IPS DF 4.7 (cell line): Measurements from ENCODE around the gene MPL.
"Not testable (repeated sequence)": the region's sequence is repeated elsewhere in the genome, so short reads cannot be mapped to it uniquely, and the experiment has no call there.

ENCODE experiments used
- DNase-seq: peaks from one replicate; pipeline ENCODE4 v3.0.0-alpha.2; 2013; ENCODE audit warnings: low spot score; ENCODE audit errors: extremely low read depth

The MPL gene

DNA sequence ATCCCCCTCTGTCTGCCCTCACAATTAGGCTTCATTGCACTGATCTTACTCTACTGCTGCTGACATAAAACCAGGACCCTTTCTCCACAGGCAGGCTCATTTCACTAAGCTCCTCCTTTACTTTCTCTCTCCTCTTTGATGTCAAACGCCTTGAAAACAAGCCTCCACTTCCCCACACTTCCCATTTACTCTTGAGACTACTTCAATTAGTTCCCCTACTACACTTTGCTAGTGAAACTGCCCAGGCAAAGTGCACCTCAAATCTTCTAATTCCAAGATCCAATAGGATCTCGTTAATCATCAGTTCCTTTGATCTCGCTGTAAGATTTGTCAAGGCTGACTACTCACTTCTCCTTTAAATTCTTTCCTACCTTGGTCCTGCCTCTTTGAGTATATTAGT lies 15.3 kb downstream of the MPL start:
- DNase-seq, result no peak

GRCh38 chr1:43354471-43354870 lies 16.9 kb downstream of the MPL start:
- no peak for DNase-seq

DNA sequence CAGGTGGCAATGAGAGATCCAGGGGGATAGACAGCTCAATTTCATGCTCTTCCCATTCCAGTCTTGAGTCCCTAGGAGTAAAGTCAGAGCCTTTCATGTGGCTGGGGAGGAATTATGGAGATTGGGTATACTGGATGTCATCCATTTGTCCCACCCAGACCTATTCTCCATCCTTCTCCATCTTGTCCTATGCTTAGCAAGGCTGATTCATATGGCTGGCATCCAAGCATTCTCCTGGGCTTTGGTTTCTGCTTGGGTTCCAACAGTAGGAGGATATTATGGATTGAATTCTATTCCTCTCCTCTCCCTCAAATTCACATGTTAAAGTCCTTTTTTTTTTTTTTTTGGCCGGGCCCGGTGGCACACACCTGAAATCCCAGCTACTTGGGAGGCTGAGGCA lies 17.3 kb downstream of the MPL start:
- DNase-seq, result no peak

DNA sequence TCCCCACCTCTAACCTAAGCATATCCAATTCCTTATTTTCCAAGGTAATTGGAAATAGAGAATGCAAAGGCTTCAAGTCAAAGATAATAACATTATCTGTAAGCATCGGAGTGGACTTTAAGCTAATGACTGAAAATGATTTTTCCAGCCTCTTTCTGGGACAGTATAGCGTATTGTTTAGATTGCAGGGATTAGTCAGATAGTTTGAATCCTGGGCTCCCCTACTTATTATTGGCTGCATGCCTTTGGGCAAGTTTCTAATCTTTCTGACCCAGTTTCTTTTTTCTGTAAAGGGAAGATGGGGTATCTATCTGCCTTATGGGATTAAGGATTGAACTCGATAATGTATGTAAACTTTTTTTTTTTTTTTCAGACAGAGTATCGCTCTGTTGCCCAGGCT lies 19.6 kb downstream of the MPL start:
- DNase-seq, result no peak

DNA sequence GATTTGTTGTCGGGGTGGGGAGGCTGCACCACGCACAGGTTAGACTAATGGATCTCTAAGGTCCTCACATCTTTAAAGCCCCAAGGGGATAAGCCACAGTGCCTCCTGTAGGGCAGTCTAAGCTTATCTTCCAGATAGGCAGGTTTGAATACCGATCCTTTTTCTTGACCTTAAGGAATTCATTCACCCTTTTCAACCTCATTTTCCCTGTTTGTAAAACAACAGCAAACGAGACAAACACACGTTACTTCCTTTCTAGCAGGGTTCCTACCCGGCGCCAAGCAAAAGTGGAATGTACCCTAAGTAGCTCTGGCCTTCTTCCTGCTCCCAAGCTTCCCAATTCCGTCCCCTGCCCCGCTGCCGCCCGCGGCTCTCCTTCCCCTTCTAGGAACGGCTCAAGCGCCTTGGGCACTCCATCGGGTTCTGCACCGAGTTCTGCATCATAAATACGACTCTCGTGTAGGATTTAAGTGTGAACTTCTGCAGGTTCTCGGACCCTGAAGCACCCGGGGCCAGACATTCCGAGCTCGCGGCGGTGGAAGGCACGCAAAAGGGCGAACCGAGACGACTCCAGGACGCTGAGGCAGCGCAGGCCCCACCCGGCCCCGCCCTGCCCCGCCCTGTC lies 20.6 kb downstream of the MPL start:
- DNase-seq, result no peak

- DNase-seq, result peak; percentile 86
These were observed 21.4 kb downstream of the MPL start, which contains the start of gene CDC20 for GRCh38 chr1:43358746-43359693. Gene CDC20 (plus strand): TSS chr1:43358981. CDS start chr1:43359216, 235 bp downstream.

DNA sequence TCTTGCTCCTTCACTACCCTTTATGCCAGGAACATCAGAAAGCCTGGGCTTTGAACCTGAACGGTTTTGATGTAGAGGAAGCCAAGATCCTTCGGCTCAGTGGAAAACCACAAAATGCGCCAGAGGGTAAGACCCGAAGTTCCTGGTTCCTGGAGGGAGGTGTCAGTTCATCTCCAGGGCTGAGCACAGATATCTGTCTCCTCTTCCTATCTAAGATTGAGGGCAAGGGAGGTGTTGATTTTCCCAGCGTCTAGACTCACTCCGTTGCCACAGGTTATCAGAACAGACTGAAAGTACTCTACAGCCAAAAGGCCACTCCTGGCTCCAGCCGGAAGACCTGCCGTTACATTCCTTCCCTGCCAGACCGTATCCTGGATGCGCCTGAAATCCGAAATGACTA lies 22.1 kb downstream of the MPL start:
- DNase-seq, result no peak

DNA sequence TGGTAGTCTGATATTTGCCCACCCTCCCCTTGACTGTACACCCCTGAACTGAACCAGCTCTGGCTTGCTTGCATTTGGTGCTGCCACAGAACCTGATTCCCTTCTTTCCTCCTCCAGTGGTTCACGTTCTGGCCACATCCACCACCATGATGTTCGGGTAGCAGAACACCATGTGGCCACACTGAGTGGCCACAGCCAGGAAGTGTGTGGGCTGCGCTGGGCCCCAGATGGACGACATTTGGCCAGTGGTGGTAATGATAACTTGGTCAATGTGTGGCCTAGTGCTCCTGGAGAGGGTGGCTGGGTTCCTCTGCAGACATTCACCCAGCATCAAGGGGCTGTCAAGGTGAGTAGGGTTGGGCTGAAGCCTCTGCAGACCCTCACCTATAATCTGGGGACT lies 23.0 kb downstream of the MPL start:
- DNase-seq, result no peak

- DNase-seq, result no peak
These were observed 25.8 kb downstream of the MPL start for GRCh38 chr1:43363283-43363934.

DNA sequence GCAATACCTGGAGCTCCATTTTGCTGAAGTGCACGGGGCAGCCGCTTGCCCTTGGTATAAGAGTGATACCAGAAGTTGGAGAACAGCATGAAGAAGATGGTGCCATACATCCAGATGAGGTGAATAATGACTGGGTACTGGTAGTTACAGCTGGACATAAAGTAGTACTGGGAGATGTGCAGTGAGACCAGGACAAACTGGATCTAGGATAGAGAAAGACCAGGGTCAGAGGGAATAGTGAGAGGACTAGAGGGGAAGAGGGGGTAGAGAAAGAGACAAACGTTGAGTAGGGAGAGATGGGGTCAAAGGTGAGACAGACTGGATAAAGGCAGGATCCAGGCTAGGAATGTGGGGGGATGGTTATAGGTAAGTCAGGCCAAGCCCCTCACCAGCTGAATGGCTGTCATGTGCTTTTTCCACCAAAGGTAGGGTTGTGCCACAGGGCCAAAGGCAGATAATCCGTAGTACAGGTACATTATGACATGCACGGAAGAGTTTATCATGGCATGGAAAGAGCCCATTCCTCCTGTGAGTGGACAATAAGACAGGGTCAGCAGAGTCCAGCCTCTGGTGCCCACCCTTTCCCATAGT lies 26.4 kb downstream of the MPL start:
- DNase-seq, result no peak

DNA sequence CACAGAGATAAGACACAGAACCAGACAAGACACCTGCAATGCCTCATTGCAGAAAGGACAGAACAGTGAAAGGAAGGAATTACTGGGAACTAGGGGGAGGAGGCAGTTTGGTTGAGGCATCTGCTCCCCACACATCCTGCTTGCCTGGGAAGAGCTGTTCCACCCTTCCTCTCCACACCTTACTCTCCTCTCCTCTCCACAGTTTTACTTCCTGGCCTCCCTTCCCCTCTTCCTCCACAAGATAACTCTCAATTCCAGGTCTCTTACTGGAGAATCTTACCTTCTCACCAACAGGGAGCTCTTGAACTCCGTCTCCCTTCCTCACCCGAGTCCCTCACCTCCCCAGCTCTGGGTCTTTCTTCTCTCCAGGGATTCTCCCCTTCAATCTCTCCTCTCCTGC lies 28.1 kb downstream of the MPL start:
- no peak for DNase-seq

GRCh38 chr1:43366179-43366578 lies 28.6 kb downstream of the MPL start:
- DNase-seq, result no peak

DNA sequence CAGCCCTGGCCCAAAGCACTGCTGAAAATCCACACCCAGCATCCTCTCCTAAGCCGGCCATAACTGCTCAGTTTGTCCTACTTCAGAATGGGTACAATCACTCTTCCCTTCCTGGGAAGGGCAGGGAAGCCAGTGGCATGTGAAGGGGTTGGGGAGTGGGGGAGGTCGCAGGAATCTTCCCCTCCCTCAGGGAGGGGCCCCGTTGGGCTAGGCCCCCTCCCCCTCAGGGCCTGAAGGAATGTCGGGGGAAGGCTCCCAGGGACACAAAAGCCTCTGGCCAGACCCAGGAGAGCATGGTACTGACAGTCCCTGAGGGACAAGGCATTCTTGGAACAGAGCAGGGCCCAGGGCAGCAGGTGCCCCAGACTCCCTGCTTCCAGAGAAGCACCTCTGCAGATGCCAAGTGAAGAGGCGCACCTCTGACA lies 29.0 kb downstream of the MPL start:
- DNase-seq, result no peak

DNA sequence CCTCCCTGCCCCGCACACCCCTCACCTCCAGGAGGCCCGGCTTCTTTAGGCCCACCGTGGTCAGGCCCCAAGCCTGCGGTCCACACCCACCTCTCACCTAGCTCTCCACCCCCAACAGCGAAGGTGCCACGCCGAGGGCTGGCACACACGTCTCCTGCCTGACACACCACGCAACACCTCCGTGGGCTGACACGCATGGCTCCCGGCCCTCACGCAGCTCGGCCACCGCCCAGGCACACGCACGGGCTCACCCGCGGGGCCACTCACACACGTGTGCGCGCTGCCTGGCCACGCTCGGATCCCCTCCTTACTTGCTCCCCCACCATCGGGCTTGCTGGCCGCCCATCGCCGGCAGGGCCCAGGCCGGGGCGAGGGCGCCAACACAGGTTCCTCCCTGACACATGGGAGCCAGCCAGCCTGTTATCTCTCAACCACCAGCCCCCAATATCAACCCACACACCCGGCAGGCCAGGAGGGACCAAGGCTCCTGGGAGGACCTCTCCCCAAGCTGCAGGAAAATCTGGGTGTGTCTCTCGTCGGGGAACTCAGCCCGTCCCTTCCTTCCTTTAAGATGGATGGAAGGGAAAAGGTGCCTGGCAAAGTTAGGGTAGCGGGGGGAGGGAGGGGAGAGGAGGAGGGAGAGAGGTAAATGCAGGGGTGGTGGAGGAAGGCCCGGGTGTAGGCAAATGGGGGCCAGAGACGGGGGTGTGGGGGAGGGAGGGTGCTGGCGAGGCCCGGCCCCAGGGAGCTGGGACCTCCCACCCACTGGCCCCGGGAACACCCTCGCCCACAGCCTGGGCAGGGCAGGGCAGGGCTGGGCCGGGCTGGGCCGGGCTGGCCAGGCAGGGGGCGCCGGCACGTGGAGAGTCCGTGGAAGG lies 29.6 kb downstream of the MPL start:
- no peak for DNase-seq

DNA sequence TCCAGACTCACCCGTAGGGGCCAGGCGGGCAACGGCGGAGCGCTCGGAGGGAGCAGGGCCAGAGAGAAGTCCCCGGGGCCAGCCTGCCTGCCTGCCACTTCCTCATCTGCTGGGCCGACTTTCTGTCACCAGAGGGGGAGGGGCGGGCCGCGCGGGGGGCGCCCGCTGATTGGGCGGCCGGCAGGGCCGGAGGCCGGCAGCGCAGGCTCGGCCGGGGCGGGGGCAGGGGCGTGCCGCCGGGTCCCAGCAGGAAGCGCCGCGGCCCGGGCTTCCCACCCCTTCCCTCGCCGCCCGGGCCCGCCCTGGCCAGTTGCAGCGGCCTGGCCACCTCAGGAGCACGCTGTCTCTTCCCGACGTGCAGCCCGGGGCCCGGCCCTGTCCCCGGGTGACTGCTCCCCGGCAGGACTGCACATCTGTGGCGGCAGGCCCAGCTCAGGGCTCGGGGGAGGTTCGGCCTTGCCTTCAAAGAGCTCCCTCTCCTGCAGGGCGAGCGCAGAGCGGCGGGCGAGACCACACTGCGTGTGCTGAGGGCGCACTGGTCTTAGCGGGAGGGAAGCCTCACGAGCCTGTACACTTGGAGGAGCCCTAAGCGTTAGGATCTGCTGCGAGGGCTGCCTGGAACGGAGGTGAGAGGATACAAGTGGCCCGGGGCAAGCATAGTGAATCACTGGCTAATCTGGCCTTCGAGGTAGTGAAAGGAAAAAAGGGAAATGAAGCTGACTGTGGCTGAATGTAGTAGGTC lies 30.5 kb downstream of the MPL start, which contains the start of gene ELOVL1:
Gene ELOVL1, minus strand, starts transcription at position 108 of the 742 bp plus-strand sequence. CDS start 2,402 bp downstream, outside the sequence.
- DNase-seq, result no peak

- DNase-seq, result no peak
These were observed 31.0 kb downstream of the MPL start for GRCh38 chr1:43368646-43369020.

- DNase-seq, result not testable (repeated sequence)
These were observed 32.2 kb downstream of the MPL start for GRCh38 chr1:43369779-43370178.

DNA sequence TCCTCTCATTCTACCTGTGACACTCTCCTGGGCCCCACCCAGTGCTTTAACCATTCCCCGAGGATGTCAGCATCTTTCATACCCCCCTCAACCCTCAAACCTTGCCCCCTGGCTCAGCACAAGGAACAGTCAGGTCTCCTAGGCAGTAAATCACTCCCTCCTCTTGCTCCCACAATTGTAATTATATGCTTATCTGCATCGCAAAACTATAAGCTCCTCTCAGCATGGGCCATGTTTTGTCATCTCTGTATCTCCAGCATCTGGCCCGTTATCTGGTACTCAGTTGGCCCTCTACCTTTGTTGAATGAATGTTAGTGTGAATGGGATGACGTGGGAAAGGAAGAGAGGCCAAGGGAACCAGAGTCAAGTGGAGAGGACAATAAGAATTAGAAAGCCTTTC lies 32.9 kb downstream of the MPL start:
- DNase-seq, result no peak

DNA sequence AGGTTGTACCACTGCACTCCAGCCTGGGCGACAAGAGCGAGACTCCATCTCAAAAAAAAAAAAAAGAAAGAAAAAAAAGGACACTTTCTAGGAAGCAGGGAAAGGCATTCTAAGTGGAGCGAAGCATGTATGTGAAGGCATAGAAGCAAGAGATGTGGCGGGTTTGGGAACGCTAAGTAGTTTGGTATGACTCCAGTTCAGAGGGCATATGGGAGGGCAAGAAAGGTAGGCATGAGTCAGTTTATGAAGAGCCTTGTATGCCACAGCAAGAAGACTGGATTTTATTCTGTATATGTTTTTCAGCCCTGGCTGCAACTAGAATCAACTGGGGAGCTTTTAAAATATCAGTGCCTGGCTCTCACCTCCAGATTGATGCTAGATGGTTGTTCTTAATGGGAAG lies 34.6 kb downstream of the MPL start:
- no peak for DNase-seq
